Measurements from ENCODE around the gene PITX1. TPM values are rescaled to one million over a fixed set of nuclear protein-coding genes. Genes with fewer than 3 reads are reported as not detected.
"Not testable (repeated sequence)": the region's sequence is repeated elsewhere in the genome, so short reads cannot be mapped to it uniquely, and the experiment has no call there.

The PITX1 gene
- 1 to 10 TPM in 1 of 3 donors, under 1 TPM in 2; 0.15 to 2.1 (median 0.33) TPM for total RNA-seq

DNA sequence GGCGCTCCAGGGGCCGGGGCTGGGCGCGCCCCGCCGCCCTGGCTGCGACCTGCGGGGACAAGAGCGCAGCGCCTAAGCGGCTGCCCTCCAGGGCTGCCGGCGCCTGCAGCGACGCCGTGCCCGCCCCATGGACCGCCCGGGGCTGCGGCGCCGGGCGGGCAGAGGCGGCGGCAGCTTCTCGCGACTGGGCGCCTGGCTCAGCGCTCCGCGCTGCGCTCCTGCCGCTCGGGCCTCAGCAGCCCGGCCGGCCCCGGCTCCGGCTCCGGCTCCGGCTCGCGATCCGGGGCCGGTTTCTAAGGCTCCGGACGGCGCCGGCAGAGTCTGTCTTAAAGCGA lies at the start of gene PITX1:
Gene PITX1 (minus strand): TSS at position 328 of the 335 bp plus-strand sequence. CDS start 347 bp downstream, outside the sequence.
- Histone ChIP-seq H3K27ac (no peak within 1 kb of the TSS), H3K36me3 (no peaks in the 10 kb centered on the region), H3K4me1 (peaks cover 16 to 17% of the 10 kb centered on the region in 2 donors), H3K27me3 (peaks cover 18 to 100% of the 10 kb centered on the region in 2 donors), H3K9me3 (no peaks in the 10 kb centered on the region), H3K4me3 (peak within 1 kb of the TSS; percentile 46 to 66 (median 48))
- TF ChIP-seq POLR2AphosphoS5 (IDR thresholded peaks at IDR 0.05) (no peak), POLR2A (IDR thresholded peaks at IDR 0.05) (no peak)
- TF ChIP-seq, protein P1, sequence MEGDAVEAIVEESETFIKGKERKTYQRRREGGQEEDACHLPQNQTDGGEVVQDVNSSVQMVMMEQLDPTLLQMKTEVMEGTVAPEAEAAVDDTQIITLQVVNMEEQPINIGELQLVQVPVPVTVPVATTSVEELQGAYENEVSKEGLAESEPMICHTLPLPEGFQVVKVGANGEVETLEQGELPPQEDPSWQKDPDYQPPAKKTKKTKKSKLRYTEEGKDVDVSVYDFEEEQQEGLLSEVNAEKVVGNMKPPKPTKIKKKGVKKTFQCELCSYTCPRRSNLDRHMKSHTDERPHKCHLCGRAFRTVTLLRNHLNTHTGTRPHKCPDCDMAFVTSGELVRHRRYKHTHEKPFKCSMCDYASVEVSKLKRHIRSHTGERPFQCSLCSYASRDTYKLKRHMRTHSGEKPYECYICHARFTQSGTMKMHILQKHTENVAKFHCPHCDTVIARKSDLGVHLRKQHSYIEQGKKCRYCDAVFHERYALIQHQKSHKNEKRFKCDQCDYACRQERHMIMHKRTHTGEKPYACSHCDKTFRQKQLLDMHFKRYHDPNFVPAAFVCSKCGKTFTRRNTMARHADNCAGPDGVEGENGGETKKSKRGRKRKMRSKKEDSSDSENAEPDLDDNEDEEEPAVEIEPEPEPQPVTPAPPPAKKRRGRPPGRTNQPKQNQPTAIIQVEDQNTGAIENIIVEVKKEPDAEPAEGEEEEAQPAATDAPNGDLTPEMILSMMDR (IDR thresholded peaks at IDR 0.05) = no peak
- intact Hi-C loops (cut with DNase I; ENCODE audit: low total_unique reads) = no loop called here
- no peak for DNase-seq (ENCODE audit: low spot score in 2 of 2)

DNA sequence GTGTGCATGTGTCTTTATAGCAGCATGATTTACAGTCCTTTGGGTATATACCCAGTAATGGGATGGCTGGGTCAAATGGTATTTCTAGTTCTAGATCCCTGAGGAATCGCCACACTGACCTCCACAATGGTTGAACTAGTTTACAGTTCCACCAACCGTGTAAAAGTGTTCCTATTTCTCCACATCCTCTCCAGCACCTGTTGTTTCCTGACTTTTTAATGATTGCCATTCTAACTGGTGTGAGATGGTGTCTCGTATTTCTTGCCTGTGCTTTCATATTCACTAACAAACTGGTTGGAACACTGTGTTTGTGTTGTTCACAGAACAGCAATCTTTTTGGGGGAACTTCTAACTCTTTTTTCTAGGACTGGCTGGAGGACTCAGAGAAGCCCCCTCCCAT lies 49.3 kb upstream of the PITX1 start:
- H3K4me3 ChIP-seq; intact Hi-C loops (cut with DNase I; ENCODE audit: low total_unique reads); H3K27ac ChIP-seq; H3K4me1 ChIP-seq; H3K36me3 ChIP-seq; DNase-seq (ENCODE audit: low spot score in 2 of 2); H3K9me3 ChIP-seq: not testable (repeated sequence)
- peaks cover 0 to 11% of the 10 kb centered on the region in 2 donors for H3K27me3 ChIP-seq

DNA sequence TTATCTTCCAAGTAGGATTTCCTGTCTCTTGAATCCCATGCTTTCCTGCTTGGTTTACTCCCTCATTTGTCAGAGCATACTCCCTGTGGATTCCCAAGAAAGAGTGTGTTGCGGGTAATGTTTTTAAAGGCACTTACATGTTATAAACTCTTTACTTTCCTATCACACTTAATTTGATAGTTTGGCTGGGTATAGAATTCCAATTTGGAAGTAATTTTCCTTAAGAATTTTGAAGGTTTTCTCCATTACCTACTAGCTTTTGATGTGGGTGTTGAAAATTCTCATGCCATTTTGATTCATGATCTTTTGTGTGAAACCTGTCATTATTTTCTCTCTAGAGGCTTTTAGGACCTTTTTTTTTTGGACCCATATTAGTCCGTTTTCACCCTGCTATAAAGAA lies 47.2 kb upstream of the PITX1 start:
- Histone ChIP-seq H3K4me3 (no peak overlapping the region), H3K27me3 (no peaks in the 10 kb centered on the region)
- intact Hi-C loops (cut with DNase I; ENCODE audit: low total_unique reads) = no loop called here

DNA sequence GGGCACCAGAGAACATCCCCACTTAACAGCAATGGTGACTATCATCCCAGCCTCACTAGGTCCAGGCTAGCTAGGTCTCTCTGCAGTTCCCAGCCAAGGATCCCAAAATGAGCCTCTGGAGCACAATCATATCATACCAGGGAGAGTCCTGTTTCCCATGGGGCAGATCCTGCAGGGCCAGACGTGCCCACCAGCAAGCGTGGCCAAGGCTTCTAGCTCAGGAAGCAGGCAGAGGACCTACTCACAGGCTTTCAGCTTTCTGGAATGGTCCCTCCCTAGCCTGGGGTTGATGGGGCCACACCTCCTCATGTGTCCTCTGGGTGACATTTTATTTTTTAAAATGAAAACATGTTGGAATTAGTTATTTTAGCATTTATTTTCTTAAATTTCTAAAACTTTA lies 45.7 kb upstream of the PITX1 start:
- no peak for DNase-seq (ENCODE audit: low spot score in 2 of 2)
- H3K27me3 ChIP-seq = no peaks in the 10 kb centered on the region
- TF ChIP-seq POLR2A (IDR thresholded peaks at IDR 0.05) (no peak), POLR2AphosphoS5 (IDR thresholded peaks at IDR 0.05) (no peak)
- TF ChIP-seq, protein P1 (IDR thresholded peaks at IDR 0.05) = no peak
- H3K36me3 ChIP-seq = no peaks in the 10 kb centered on the region
- H3K4me3 ChIP-seq = no peak overlapping the region
- H3K27ac ChIP-seq = no peak overlapping the region
- intact Hi-C loops (cut with DNase I; ENCODE audit: low total_unique reads) = no loop called here
- no peaks in the 10 kb centered on the region for H3K4me1 ChIP-seq
- peaks cover 3 to 10% of the 10 kb centered on the region in 2 donors for H3K9me3 ChIP-seq

More for the DNA sequence above, 47.2 kb upstream of the PITX1 start:
- no peak for DNase-seq (ENCODE audit: low spot score in 2 of 2)
- H3K9me3 ChIP-seq = peaks cover 3 to 10% of the 10 kb centered on the region in 2 donors
- H3K27ac ChIP-seq = no peak overlapping the region
- no peaks in the 10 kb centered on the region for H3K4me1 ChIP-seq
- H3K36me3 ChIP-seq = no peaks in the 10 kb centered on the region
- TF ChIP-seq, protein P1 (IDR thresholded peaks at IDR 0.05) = no peak
- TF ChIP-seq POLR2A (IDR thresholded peaks at IDR 0.05) = no peak

DNA sequence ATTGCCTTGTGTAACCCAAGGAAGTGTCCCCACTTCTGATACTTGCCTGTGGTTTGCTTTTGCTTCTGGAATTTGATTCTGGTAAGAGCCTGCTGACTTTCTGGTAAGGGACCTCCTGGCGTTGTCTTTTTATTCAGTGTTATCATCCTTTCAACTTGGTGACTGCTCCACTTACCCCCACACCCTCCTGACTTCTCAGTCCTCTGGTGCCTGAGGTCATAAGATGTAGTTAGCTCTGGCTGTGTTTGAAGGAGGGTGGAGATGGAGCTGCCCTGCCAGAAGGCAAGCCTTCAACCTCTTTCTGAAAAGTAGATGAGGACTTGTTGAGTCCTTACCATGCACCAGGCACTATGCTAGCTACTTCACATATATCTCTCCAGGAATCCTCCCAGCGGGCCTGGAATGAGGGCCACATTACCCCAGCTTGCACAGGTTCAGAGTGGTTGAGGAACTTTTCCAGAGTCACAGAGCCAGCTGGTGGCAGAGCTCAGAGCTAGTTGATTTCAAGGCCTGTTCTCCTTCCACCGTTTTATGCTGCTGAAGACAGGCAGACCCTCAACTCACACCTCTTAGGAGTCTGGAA lies 45.2 kb upstream of the PITX1 start:
- peaks cover 3 to 10% of the 10 kb centered on the region in 2 donors for H3K9me3 ChIP-seq
- DNase-seq (ENCODE audit: low spot score in 2 of 2) = no peak
- H3K27ac ChIP-seq = no peak overlapping the region
- no peaks in the 10 kb centered on the region for H3K4me1 ChIP-seq
- intact Hi-C loops (cut with DNase I; ENCODE audit: low total_unique reads) = no loop called here
- no peak overlapping the region for H3K4me3 ChIP-seq
- H3K27me3 ChIP-seq = no peaks in the 10 kb centered on the region
- TF ChIP-seq, protein P1 (IDR thresholded peaks at IDR 0.05) = no peak
- TF ChIP-seq POLR2A (IDR thresholded peaks at IDR 0.05) (no peak), POLR2AphosphoS5 (IDR thresholded peaks at IDR 0.05) (no peak)
- no peaks in the 10 kb centered on the region for H3K36me3 ChIP-seq
